Measurements from ENCODE around the gene TOPORS.

TOPORS gene

DNA sequence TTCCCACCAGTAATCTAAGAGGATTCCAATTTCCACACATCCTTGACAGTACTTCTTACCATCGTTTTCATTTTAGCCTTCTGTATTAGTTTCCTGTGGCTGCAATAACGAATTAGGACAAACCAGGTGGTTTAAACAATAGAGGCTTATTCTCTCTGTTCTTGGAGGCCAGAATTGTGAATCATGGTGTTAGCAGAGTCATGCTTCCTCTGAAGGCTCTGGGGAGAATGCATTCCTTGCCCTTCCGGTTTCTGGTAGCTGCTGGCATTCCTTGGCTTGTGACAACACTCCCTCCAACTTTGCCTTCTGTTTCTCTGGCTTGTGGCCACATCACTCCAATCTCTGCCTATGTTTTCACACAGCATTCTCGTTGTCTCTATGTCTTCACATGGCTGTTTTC lies 49.9 kb downstream of the TOPORS start:
- no peak overlapping the region for H3K4me3 ChIP-seq (IDR thresholded peaks at IDR 0.05; ENCODE audit: insufficient read depth, low read depth, low read length)
- no peak overlapping the region for H3K27ac ChIP-seq
- H3K36me3 ChIP-seq (ENCODE audit: insufficient read depth) = no peaks in the 10 kb centered on the region
- no peak overlapping the region for H3K4me2 ChIP-seq
- no peak overlapping the region for H3K9ac ChIP-seq
- no peak overlapping the region for H2AFZ ChIP-seq (ENCODE audit: low read depth)
- H3K4me1 ChIP-seq (ENCODE audit: low read depth, poor library complexity, severe bottlenecking) = no peaks in the 10 kb centered on the region
- H3K27me3 ChIP-seq (ENCODE audit: insufficient read depth, low read depth) = no peaks in the 10 kb centered on the region
- H3K79me2 ChIP-seq (ENCODE audit: insufficient read depth, low read depth) = no peaks in the 10 kb centered on the region
- no peaks in the 10 kb centered on the region for H4K20me1 ChIP-seq (ENCODE audit: insufficient read depth)
- TF ChIP-seq, protein P1, sequence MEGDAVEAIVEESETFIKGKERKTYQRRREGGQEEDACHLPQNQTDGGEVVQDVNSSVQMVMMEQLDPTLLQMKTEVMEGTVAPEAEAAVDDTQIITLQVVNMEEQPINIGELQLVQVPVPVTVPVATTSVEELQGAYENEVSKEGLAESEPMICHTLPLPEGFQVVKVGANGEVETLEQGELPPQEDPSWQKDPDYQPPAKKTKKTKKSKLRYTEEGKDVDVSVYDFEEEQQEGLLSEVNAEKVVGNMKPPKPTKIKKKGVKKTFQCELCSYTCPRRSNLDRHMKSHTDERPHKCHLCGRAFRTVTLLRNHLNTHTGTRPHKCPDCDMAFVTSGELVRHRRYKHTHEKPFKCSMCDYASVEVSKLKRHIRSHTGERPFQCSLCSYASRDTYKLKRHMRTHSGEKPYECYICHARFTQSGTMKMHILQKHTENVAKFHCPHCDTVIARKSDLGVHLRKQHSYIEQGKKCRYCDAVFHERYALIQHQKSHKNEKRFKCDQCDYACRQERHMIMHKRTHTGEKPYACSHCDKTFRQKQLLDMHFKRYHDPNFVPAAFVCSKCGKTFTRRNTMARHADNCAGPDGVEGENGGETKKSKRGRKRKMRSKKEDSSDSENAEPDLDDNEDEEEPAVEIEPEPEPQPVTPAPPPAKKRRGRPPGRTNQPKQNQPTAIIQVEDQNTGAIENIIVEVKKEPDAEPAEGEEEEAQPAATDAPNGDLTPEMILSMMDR (conservative IDR thresholded peaks at IDR 0.05; ENCODE audit: low read depth, low read length) = no peak

DNA sequence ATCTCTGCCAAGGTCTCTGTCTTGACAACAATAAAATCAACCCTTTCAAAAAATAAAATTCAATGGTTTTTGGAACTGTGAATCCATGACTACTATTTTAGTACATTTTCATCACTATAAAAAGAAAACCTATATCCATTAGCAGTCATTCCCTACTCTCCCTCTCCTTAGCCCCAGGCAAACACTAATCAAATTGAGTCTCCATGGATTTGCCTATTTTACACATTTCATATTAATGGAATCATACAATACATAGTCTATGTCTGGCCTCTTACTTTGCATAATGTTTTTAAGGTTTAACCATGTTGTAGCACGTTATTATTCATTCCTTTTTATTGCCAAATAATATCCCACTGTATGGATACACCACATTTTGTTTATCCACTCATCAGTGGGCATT lies 50.5 kb downstream of the TOPORS start:
- Histone ChIP-seq H3K27me3 (ENCODE audit: insufficient read depth, low read depth) (no peaks in the 10 kb centered on the region), H4K20me1 (ENCODE audit: insufficient read depth) (no peaks in the 10 kb centered on the region), H3K4me2 (no peak overlapping the region), H3K27ac (no peak overlapping the region), H3K4me1 (ENCODE audit: low read depth, poor library complexity, severe bottlenecking) (no peaks in the 10 kb centered on the region), H3K4me3 (IDR thresholded peaks at IDR 0.05; ENCODE audit: insufficient read depth, low read depth, low read length) (no peak overlapping the region), H3K79me2 (ENCODE audit: insufficient read depth, low read depth) (no peaks in the 10 kb centered on the region), H3K9ac (no peak overlapping the region), H2AFZ (ENCODE audit: low read depth) (no peak overlapping the region), H3K36me3 (ENCODE audit: insufficient read depth) (no peaks in the 10 kb centered on the region)
- TF ChIP-seq, protein P1 (conservative IDR thresholded peaks at IDR 0.05; ENCODE audit: low read depth, low read length) = no peak

DNA sequence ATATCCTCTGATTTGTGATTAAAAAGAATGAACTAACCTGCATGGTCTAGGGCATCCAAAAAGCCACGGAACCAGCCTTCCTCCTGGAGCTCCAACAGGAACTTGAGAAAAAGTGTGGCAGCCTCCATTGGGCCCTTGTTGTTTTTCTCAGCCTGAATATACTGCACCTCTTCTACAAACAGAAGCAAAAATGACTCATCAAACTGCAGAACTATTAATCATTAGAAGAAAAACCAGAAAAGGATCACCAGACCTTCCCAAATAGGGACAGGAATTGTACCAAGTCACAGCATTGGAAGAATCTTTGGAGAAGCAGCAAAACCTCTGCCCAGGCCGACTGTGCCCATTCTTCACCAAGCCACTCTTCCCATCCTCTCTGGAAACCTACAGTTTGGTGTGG lies 51.6 kb downstream of the TOPORS start:
- Histone ChIP-seq H3K4me2 (no peak overlapping the region), H3K9ac (no peak overlapping the region), H3K4me1 (ENCODE audit: low read depth, poor library complexity, severe bottlenecking) (no peaks in the 10 kb centered on the region), H3K79me2 (ENCODE audit: insufficient read depth, low read depth) (no peaks in the 10 kb centered on the region), H4K20me1 (ENCODE audit: insufficient read depth) (no peaks in the 10 kb centered on the region), H3K36me3 (ENCODE audit: insufficient read depth) (no peaks in the 10 kb centered on the region), H3K27me3 (ENCODE audit: insufficient read depth, low read depth) (no peaks in the 10 kb centered on the region), H3K27ac (no peak overlapping the region), H2AFZ (ENCODE audit: low read depth) (no peak overlapping the region), H3K4me3 (IDR thresholded peaks at IDR 0.05; ENCODE audit: insufficient read depth, low read depth, low read length) (no peak overlapping the region)
- TF ChIP-seq, protein P1 (conservative IDR thresholded peaks at IDR 0.05; ENCODE audit: low read depth, low read length) = no peak

DNA sequence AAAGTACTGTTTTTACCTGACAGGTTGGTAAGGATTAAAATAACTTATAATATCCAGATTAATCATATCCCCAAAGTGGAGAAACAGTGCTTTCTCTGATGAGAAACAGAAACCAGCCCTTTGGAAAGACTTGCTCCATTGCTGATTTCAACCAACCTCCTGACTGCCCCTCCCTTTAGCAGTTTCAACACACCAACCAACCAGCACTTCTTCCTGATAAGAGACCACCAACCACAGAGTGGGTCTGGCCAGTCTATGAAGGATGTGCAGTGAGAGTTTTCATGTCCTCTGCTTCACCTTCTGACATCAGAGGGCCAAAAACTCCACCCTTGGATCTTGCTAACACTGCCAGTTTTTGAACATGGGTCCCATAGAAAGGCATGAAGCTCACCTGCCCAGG lies 54.5 kb downstream of the TOPORS start:
- Histone ChIP-seq H3K27me3 (ENCODE audit: insufficient read depth, low read depth) (no peaks in the 10 kb centered on the region), H2AFZ (ENCODE audit: low read depth) (no peak overlapping the region), H3K4me2 (no peak overlapping the region), H4K20me1 (ENCODE audit: insufficient read depth) (no peaks in the 10 kb centered on the region), H3K36me3 (ENCODE audit: insufficient read depth) (no peaks in the 10 kb centered on the region), H3K9ac (no peak overlapping the region), H3K27ac (no peak overlapping the region), H3K79me2 (ENCODE audit: insufficient read depth, low read depth) (no peaks in the 10 kb centered on the region), H3K4me1 (ENCODE audit: low read depth, poor library complexity, severe bottlenecking) (no peaks in the 10 kb centered on the region), H3K4me3 (IDR thresholded peaks at IDR 0.05; ENCODE audit: insufficient read depth, low read depth, low read length) (no peak overlapping the region)
- TF ChIP-seq, protein P1 (conservative IDR thresholded peaks at IDR 0.05; ENCODE audit: low read depth, low read length) = no peak

DNA sequence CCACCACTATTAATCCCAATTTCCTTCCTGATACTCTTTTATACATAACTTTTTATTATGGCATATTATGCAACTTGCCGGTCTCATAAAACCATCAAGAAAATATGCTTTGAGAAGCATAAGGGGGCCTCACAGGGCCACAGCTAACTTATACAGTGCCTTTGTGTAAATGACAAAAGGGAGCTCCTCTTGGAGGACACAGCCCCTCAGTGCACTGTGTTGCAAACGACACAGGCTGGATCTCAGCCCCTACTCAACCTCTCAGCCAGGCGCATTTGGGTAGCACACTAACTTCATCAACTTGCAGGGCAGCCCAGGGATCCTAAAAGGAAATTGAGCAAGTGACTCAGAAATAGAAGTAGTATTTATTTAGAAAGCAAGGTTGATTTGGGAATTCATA lies 61.8 kb downstream of the TOPORS start:
- no peak overlapping the region for H3K4me3 ChIP-seq (IDR thresholded peaks at IDR 0.05; ENCODE audit: insufficient read depth, low read depth, low read length)
- H3K79me2 ChIP-seq (ENCODE audit: insufficient read depth, low read depth) = no peaks in the 10 kb centered on the region
- no peaks in the 10 kb centered on the region for H3K36me3 ChIP-seq (ENCODE audit: insufficient read depth)
- TF ChIP-seq, protein P1 (conservative IDR thresholded peaks at IDR 0.05; ENCODE audit: low read depth, low read length) = no peak
- no peak overlapping the region for H3K9ac ChIP-seq
- no peak overlapping the region for H3K27ac ChIP-seq
- no peaks in the 10 kb centered on the region for H3K27me3 ChIP-seq (ENCODE audit: insufficient read depth, low read depth)
- H2AFZ ChIP-seq (ENCODE audit: low read depth) = no peak overlapping the region
- H3K4me2 ChIP-seq = no peak overlapping the region
- no peaks in the 10 kb centered on the region for H3K4me1 ChIP-seq (ENCODE audit: low read depth, poor library complexity, severe bottlenecking)
- H4K20me1 ChIP-seq (ENCODE audit: insufficient read depth) = no peaks in the 10 kb centered on the region

All from KMS-11 (cell line).